SKM-1 treated with dmso at 0.1 percent for 144 hours (cell line): ENCODE measurements around the gene CRLF1.
A peak's percentile ranks its signal among the peaks of the same experiment; 100 is the strongest.

ENCODE experiments used
- DNase-seq: peaks from one replicate; lab custom pipeline; 2025; ENCODE audit not compliant: unreplicated experiment; lab: John Stamatoyannopoulos, UW

CRLF1 gene, protein sequence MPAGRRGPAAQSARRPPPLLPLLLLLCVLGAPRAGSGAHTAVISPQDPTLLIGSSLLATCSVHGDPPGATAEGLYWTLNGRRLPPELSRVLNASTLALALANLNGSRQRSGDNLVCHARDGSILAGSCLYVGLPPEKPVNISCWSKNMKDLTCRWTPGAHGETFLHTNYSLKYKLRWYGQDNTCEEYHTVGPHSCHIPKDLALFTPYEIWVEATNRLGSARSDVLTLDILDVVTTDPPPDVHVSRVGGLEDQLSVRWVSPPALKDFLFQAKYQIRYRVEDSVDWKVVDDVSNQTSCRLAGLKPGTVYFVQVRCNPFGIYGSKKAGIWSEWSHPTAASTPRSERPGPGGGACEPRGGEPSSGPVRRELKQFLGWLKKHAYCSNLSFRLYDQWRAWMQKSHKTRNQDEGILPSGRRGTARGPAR

DNA sequence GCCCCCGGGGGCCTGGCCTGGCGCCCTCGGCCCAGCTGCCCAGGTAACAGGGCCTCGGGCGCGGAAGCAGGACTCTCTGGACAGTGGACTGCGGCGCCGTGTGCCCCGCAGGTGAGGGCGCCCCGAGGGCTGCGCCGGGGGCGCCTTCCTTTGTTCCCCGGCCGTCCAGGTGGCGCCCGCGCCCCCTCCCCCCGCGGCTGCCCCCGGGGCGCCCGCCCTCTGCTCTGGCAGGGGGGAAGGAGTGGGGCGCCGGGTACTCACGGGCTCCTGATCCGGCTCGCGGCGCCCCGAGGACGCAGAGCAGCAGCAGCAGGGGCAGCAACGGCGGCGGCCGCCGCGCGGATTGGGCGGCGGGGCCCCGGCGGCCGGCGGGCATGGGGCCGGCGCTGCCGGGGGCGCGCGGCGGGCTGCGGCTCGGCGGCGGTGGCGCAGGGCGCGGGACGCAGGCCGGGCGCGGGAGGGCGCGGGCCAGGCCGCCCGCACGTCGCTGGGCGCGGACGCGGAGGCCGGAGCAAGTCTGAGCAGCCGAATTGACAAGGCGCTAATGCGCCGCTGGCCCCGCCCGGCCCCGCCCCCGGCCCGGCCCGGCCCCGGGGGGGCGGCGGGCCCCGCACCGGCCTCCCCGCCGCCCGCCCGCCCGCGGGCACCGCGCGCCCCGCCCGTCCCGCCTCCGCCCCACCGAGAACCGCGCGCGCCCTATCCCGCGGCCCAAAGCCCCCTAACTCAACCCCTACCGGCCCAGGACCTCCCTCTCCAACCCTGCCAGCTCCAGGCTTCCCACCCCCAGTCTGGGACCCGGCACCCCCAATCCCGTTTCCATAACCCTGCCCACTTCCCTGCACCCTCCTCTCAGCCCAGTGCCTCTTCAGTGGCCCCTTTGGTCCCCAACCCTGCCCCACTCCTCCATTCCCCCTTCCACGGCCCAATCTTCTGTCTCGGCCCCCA is at the start of gene CRLF1:
CRLF1 (minus strand) TSS at position 519 of the 945 bp plus-strand sequence; CDS start at position 376, 143 bp downstream.
- DNase-seq: no peak

DNA sequence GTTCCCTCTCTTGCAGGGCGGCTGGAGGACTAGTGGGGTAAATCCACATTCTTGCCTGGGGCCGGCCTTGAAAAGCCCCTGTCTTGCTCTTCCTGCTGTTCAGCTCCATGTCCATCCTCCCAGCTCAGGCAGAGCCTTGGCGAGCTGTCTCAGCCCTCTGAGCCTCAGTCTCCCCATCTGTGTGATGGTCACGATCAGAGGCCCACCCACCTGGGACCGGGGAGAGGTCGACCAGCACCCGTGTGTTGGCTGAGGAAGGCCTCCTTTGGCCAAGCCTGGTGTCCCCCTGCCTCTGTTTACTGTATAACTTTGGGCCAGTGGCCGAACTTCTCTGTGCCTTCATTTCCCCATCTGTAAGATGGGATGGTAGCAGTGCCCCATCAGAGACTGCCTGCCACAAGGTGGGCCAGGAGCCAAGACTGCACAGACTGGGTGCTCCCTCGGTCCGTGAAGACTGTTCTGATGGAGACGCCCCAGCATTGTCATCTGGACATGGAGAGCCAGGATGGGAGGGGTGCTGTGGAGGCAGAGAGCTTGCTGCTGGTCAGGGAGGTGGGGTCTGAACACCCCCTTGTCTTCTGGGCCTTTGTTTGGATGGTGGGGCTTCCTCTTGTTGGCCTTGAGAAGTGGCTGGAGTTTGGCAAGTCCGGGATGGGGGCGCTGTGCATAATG is 48.7 kb upstream of the CRLF1 start:
- no peak for DNase-seq

DNA sequence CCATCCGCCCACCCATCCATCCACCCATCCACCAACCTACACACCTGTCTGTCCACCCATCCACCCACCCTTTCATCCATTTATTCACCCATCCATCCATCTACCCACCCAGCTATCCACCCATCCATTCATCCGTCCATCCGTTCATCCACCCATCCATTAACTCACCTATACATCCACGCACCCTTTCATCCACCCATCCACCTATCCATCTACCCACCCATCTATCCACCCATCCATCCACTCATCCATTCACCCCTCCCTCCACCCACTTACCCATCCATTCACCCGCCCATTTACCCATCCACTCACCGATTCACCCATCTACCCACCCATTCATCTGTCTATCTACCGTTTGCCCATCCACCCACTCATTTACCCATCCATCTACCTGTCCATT is 47.9 kb upstream of the CRLF1 start:
- no peak for DNase-seq

DNA sequence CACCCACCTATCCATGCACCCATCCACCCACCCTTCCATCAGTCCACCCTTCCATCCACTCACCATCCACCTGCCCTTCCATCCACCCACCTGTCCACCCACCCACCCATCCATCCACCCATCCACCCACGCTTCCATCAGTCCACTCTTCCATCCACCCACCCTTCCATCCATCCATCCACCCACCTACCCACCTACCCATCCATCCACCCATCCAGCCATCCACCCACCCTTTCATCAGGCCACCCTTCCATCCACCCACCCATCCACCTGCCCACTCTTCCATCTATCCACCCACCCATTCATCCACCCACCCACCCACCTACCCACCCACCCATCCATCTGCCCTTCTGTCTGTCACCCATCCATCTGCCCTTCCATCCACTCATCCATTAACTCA is 47.3 kb upstream of the CRLF1 start:
- no peak for DNase-seq

DNA sequence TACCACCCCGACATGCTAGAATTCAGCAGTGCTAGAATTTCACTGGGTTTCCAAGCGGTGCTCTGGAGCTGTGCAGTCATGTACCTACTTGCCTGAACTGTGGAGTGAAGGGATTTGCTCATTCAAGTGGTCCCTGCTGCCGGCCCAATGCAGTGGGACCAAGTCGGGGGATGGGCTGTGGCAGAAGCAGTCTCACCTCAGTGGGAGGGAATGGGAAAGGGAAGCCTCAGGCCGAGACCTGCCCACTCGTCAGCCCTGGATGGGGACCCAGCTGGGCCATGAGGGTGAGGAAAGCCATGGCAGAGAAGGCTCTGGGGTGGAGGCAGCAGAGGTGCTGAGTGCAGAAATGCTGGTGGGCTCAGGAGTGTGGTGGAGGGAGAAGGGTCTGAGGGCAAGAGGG is 45.1 kb upstream of the CRLF1 start:
- no peak for DNase-seq

DNA sequence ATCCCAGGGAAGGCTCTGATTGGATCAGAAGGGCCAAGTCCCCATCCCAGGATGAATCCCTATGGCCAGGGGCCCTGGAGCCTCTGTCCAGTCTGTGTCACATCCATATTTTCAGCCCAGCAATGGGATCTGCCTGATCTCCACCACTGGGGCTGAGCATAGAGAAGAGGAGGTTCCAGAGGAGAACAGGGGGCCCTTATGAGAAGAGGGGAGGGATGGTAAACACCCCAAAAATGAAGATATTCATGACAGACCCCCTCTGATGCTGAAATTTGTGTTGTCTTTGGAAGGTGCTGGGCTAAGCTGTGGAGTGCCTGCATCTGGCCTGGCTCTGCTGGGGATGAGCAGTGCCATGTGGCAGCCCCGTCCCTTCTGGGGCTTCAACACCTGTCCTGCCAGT is 44.7 kb upstream of the CRLF1 start:
- DNase-seq: no peak

DNA sequence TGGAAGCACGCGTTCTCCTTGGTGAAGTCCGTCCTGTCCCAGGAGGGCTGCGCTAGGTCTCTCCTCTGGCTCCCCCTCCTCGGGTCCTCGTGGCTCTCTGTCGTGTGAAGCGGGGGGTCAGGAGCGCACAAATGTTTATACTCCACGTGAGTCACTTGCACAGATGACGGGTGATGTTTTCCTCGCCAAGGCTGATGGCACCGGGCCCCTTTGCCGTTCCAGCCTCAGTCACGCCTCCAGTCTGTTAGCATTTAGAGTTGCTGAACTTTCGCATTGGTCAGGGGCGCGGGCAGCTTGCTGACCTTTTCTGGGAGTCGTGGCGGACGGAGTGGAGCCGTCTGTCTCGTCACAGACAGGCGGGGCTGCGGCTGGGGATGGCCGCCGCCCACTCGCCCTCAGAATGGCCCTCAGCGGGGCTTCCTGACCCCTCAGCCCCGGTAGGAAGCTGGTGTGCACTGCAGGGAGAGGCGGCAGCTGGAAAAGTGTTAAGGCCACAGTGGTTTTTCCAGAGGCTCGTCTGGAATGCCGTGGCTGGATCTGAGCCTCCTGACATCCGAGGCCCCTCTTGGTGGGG is 44.0 kb upstream of the CRLF1 start:
- DNase-seq: no peak

DNA sequence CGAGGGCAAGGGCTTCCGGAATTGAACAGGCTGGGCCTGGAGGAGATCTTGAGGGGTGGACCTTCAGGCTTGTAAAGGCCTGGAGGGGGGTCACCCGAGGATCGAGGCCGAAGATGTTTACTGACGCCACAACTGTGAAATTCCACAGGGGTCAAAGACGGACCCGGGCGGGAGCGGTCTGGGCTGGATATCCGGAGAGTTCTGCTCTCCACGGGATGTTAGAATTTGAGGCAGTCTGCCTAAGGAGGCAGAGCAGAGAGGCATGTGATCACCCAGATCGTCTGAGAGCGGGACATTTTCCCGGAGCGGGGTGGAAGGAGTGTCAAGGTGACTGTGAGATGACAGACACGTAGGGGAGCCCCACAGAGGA is 43.4 kb upstream of the CRLF1 start:
- DNase-seq: no peak

DNA sequence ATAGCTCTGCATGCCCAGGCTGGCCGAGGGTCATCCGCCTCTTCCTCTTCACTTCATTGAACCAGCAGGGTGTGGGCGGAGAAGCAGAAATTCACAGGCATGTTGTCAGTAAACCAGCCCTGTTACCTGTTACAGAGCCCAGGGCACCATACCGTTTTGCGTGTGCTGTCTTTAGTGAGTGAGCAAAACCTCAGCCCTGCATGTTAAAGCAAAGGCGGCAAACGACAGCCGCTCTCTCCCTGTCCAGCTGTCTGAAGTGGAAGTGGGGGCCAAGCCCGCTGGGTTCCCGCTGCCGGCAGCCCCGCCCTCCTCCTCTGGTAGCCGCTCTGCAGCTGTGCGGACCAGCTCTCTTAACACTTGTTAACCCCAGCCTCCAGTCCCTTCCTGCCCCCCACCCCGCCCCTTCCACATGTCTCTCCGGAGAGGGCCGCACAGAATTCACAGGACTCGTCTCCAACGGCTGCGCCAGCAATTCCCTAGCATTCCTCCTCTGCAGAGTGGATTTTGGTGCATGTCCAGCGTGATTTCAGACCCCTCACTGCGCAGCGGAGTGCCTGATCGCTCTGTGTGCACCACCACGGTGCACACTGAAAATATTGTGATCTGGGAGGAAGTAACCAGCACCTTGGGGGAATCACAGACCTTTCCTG is 42.9 kb upstream of the CRLF1 start:
- no peak for DNase-seq

DNA sequence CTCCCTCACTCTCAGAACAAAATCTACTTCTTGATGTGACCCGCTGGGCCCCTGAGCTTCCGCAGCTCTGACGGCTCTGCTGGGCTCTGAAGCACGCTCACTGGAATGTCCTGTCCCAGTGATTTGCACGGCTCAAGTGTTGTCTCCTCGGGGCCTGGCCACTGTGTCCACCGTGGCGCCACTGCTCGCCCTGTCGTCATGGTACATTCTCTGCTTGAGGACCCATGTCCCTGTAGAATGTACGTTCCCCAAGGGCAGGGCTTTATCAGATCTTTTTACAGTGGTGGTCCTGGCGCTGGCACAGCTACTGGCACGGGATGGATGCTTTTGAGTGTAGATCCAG is 42.3 kb upstream of the CRLF1 start:
- DNase-seq: no peak

DNA sequence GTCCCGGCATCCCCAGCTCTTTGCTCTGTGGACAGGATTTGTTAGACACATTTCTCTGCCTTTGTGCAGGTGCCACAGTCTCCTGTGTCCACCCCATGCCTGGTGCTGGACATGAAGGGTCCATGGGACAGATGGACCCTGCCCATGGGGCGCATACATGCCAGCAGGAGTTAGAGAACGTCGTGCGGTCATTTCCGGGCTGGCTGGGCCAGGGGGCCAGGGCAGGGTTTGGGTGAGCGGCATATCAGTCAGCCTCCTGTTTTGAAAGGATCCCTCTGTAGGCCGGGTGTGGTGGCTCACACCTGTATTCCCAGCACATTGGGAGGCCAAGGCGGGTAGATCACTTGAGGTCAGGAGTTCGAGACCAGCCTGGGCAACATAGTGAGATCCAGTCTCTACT is 41.2 kb upstream of the CRLF1 start:
- no peak for DNase-seq

DNA sequence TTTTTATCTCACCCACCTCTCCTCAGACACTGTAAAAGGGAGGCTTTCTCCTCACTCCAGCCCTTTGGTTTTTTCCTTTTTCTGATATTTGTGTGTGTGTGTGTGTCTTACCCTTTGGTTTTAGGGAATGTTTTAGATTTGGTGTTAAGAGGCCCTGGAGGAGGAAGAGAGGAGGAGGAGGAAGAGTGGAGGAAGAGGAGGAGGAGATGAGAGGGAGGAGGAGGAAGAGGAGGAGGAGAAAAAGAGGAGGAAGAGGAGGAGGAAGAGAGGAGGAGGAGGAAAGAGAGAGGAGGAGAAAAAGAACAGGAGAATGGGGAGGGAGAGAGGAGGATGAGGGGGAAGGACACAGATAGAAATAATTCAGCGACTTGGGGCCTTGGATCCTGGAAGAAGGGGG is 40.8 kb upstream of the CRLF1 start:
- no peak for DNase-seq

DNA sequence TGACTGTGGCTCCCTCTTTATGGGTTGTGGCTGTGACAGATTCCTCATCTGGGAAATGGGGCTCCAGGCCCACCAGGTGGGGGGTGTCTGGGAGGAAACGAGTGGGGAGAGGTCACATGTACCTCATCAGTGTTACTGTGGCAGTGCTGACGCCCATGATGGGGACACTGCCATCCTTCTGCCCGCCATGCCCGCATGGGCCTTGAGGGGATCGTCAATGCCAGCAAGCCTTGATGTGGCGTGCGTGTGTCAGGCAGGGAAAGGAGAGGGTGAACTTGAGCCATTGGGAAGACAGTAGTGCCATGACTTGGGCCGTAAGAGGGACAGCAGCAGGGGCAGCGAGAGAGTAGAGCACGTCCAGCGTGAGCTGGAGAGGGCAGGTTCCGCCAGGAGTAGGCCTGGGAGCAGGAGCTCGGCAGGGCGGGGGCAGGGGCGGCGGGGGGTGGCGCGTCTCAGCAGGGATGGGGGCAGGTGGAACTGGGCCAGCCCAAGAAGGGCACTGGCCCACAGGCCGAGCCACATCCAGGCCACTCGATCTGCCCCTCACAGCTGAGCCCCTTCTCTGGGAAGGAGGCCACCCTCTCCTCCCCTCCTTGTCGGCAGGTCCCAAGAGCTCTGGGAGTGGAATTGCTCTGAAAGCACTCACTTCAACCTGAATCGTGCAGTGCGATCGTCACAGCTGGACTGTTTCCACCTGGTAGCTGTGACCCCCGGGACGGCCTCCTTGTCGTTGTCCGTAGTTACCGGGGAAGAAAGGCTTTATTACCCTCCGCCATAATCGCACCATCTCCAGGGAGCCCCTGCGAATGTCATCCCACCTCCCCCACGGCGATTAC is 40.2 kb upstream of the CRLF1 start:
- DNase-seq: no peak

DNA sequence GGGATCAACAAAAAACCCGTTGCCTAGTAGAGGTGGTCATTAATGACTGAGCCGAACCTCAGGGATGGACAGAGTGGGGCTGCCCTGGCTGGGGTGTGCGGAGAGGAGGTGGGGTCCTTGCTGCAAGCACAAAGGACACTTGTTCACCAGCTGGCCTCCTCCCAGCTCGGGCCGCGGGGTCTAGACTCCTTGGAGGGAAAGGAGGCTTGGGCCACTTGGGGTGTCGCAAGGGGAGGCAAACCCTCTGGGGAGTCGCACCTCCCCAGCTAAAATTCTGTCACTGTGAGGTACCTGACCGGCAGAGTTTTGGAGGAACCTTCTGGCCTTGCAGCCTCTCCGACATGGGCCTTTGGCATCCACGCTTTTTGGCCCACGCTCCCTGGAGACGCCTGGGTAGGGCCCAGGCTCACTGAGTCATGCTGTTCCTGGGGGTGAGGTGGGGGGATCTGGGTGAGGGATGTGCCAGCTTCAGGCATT is 38.5 kb upstream of the CRLF1 start:
- DNase-seq: no peak

DNA sequence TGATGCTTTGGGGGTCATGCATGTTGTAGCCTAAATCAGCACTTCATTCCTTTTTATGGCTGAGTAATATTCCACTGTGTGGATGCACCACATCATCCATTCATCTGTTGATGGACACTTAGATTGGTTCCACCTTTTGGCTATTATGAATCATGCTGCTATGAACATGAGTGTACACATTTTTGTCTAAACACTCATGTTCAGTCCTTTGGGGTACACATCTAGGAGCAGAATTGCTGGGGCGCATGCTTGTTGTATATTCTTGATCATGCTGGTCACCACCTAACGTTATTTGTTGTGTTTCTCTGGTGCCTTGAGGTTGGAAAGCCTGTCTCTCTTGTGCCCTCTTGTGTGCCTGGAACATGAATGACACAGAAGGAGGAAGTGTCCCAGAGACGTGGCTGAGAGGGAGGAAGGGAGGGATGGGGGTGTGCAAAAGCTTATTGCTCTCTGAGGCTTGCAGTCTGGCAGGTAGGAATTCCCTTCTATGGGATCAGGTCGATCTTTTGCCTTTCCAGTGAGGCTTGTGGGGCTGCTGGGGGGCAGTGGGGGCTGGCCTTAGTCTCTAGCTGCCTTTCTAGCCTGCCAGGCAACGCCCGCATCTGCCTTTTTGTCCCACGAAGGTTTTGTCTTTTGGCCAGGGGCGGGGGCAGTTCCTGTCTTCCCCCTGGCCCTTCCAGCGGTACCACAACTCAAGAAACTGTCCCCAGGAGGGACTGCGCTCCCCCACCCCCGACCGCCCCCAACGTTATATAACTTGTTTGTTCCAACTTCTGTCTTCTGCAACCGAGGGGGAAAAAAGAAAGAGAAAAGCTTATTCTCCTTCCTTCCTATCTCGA is 37.8 kb upstream of the CRLF1 start:
- DNase-seq: peak; percentile 70

DNA sequence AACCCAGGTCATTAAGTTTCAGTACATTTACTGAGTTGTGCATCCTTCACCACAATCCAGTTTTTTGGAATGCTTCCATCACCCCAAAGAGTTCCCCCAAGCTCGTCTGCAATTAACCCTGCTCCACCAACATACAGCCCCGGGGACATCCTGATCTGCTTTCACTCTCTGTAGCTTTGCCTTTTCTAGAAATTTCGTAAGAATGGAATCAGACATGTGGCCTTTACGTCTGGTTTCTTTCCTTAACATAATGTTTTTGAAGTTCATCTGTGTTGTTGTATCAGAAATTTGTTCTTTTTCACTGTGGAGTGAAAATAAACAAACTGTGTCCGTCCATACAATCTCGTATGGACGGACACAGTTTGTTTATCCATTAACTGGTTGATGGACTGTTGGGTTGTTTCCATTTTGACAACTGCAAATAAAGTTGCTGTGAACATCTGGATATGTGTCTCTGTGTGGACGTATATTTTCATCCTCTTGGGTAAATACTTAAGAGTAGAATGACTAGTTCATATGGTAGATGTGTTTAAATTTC is 33.2 kb upstream of the CRLF1 start:
- DNase-seq: no peak

DNA sequence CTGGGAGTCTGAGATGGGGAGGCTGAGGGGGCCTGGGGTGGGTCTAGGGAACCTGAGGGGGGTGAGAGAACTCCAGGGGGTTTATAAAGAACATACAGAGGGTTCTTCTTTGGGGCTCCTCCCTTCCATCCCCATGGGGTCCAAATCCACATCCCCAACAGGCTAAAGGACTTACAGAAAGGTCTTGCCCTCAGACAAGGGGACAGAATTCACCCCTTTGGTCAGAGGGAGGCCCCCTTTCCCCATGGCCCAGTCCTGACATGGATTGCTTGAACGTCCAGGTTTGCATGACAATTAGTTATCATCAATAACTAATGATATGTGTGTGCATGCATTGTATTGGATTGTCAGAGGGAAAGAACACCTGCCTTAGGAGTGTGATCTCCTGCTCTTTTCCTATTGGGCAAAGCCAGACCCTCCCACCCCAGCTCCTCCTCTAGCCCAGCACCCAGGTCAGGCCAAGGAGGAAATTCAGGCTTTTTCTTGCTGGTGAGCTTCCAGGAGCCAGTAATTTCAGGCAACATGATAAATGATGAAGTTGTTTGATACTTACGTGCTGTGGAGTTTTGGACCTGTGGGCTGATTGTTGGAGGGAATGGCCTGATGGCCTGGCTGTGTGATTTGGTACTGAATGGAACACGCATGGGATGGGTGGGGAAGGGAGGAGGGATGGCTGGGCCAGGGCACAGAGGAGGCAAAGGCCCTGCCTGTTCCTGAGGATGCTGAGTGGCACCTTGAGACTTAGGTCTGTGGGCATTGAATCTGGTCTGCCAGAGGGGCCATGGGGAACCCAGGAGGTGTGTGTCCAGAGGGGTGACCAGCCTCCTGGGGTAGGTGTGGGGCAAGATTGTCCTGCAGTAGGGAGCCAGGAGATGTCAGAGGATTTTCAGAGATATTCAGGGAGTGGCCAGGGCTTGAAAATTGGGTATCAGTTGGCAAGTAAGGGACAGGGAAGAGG is 31.4 kb upstream of the CRLF1 start:
- DNase-seq: no peak
